HL-60 (cell line): Measurements from ENCODE around the gene SLC39A9.

ENCODE experiments used
- CTCF ChIP-seq: IDR thresholded peaks from one replicate; pipeline ENCODE4 v1.5.1; 2011; ENCODE audit warnings: low read length, control low read depth, inconsistent platforms; ENCODE audit not compliant: insufficient read depth
- GABPA ChIP-seq: IDR thresholded peaks from 2 replicates; pipeline ENCODE4 v1.6.1; 2012; ENCODE audit warnings: low read depth
- POLR2AphosphoS5 ChIP-seq: IDR thresholded peaks from 2 replicates; pipeline ENCODE4 v1.6.1; 2012; ENCODE audit warnings: low read depth
- REST ChIP-seq: IDR thresholded peaks from 2 replicates; pipeline ENCODE4 v1.6.1; 2012; ENCODE audit warnings: low read depth; ENCODE audit not compliant: insufficient replicate concordance
- SPI1 ChIP-seq: IDR thresholded peaks from 2 replicates; pipeline ENCODE4 v1.6.1; 2012; ENCODE audit warnings: low read depth, mild to moderate bottlenecking, borderline replicate concordance

- TF ChIP-seq CTCF (no peak), REST (no peak), POLR2AphosphoS5 (no peak), GABPA (no peak), SPI1 (no peak)
Observed at GRCh38 chr14:69506241-69506595, 107.7 kb downstream of the SLC39A9 start.
